Common myeloid progenitor, CD34-positive (primary cell): ENCODE measurements around the gene RRP1.

Source experiments
- CTCF ChIA-PET: fragments of 350-600 bp; sonication (Branson Sonifier 250); formaldehyde crosslinking; loops from one replicate; lab custom pipeline; 2021; ENCODE audit warnings: antibody characterized with exemption; lab: Charles Lee
- POLR2A ChIA-PET: fragments of 350-600 bp; sonication (Branson Sonifier 250); formaldehyde crosslinking; loops from one replicate; lab custom pipeline; 2021; ENCODE audit warnings: antibody characterized with exemption; lab: Charles Lee
- DNase-seq, 3 donors: peaks; one replicate each; pipeline versions ENCODE4 v3.0.0 to v3.0.0-alpha.2; 2013
- H3K27ac ChIP-seq, 2 experiments: 1 replicate in 1 of 2; 2 replicates in 1 of 2; pipeline ENCODE4 v1.7.0; 2013; ENCODE audit warnings: inconsistent platforms in 2 of 2, low read length in 2 of 2, mild to moderate bottlenecking in 2 of 2, low read depth in 1 of 2, moderate library complexity in 1 of 2; ENCODE audit not compliant: severe bottlenecking in 2 of 2, insufficient read depth in 1 of 2, poor library complexity in 1 of 2
- H3K27me3 ChIP-seq, 5 experiments: replicated peaks in 2 of 5; 1 replicate in 3 of 5; 2 replicates in 2 of 5; pipeline versions ENCODE4 v1.6.1 to v1.7.0; 2013; ENCODE audit warnings: low read length in 4 of 5, mild to moderate bottlenecking in 2 of 5, moderate library complexity in 2 of 5, inconsistent platforms in 1 of 5; ENCODE audit not compliant: insufficient read depth in 5 of 5, control insufficient read depth in 4 of 5
- H3K36me3 ChIP-seq, 4 experiments: 1 replicate in 2 of 4; 2 replicates in 2 of 4; pipeline versions ENCODE4 v1.6.1 to v1.7.0; 2013; ENCODE audit warnings: low read length in 3 of 4, control low read depth in 1 of 4, mild to moderate bottlenecking in 1 of 4; ENCODE audit not compliant: control insufficient read depth in 4 of 4, insufficient read depth in 4 of 4
- H3K4me1 ChIP-seq, 4 experiments: 1 replicate in 3 of 4; 2 replicates in 1 of 4; pipeline versions ENCODE4 v1.6.1 to v1.7.1; 2013; ENCODE audit warnings: low read length in 3 of 4, mild to moderate bottlenecking in 3 of 4, control low read depth in 1 of 4, inconsistent platforms in 1 of 4, moderate library complexity in 1 of 4; ENCODE audit not compliant: control insufficient read depth in 4 of 4, insufficient read depth in 4 of 4; ENCODE audit errors: control extremely low read depth in 1 of 4
- H3K4me3 ChIP-seq, 7 experiments: 1 replicate in 4 of 7; 2 replicates in 3 of 7; pipeline versions ENCODE4 v1.5.1 to v1.7.0; 2013; ENCODE audit warnings: mild to moderate bottlenecking in 7 of 7, low read length in 6 of 7, moderate library complexity in 6 of 7, inconsistent platforms in 2 of 7, low read depth in 2 of 7, control low read depth in 1 of 7; ENCODE audit not compliant: insufficient read depth in 4 of 7, control insufficient read depth in 1 of 7; ENCODE audit errors: extremely low read depth in 1 of 7
- H3K9me3 ChIP-seq, 5 experiments: 1 replicate in 4 of 5; 2 replicates in 1 of 5; pipeline versions ENCODE4 v1.6.1 to v1.7.1; 2013; ENCODE audit warnings: low read length in 4 of 5, mild to moderate bottlenecking in 2 of 5, inconsistent platforms in 1 of 5, low read depth in 1 of 5, moderate library complexity in 1 of 5; ENCODE audit not compliant: control insufficient read depth in 4 of 5, insufficient read depth in 2 of 5; ENCODE audit errors: control extremely low read depth in 1 of 5
- WGBS: methylation state at CpG from one replicate; pipeline ENCODE4 v1.1.5; 2013; ENCODE audit not compliant: insufficient coverage; 5-methylcytosine and 5-hydroxymethylcytosine counted together

The RRP1 gene

DNA sequence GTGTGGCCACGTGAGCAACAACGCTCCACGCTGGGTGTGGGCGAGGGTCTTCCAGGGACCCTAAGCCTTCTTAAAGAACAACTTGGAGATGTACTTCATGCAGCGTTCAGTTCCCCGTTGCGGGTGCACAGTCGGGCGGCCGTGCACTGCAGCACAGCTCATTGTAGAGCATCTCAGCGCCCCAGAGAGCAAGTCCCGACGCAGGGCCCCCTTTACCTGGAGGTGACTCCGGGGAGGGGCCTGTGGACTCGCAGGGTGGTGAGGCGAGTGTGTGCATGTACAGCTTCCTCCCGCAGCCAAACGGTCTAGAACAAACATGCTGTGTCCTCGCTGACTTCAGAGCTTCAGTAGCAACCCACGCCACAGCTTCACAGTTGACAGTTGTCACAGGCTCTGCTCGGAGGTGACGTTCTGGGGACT is 19.5 kb downstream of the RRP1 start:
- WGBS: 99% methylated on average over 19 of the region's 22 CpGs
- H3K9me3 ChIP-seq: no peaks in the 10 kb centered on the region
- H3K4me3 ChIP-seq: no peak overlapping the region
- H3K27me3 ChIP-seq: no peaks in the 10 kb centered on the region
- no peak for DNase-seq
- H3K4me1 ChIP-seq: peaks cover 0 to 38% (median 31%) of the 10 kb centered on the region in 4 experiments
- no peak overlapping the region for H3K27ac ChIP-seq
- ChIA-PET POLR2A (no interaction called here), CTCF (interaction anchor here (0.7 to 5.3 kb wide), 7 partner anchors 18 to 171 kb away, joined by 3 to 40 read pairs (median 3); no protein-coding TSS in a partner anchor)
- peaks cover 0 to 21% (median 7%) of the 10 kb centered on the region in 4 experiments for H3K36me3 ChIP-seq

- Histone ChIP-seq H3K4me1 (peaks cover 0 to 38% (median 31%) of the 10 kb centered on the region in 4 experiments), H3K36me3 (peaks cover 0 to 16% (median 2%) of the 10 kb centered on the region in 4 experiments), H3K27ac (no peak overlapping the region), H3K27me3 (no peaks in the 10 kb centered on the region), H3K9me3 (no peaks in the 10 kb centered on the region), H3K4me3 (no peak overlapping the region)
- ChIA-PET POLR2A (no interaction called here), CTCF (interaction anchor here (0.7 to 5.3 kb wide), 6 partner anchors 10 to 171 kb away, joined by 3 to 40 read pairs (median 6); no protein-coding TSS in a partner anchor)
- WGBS: 97% methylated on average over 16 of the region's 16 CpGs
- no peak for DNase-seq
Observed at GRCh38 chr21:43809346-43809799, 20.0 kb downstream of the RRP1 start.

DNA sequence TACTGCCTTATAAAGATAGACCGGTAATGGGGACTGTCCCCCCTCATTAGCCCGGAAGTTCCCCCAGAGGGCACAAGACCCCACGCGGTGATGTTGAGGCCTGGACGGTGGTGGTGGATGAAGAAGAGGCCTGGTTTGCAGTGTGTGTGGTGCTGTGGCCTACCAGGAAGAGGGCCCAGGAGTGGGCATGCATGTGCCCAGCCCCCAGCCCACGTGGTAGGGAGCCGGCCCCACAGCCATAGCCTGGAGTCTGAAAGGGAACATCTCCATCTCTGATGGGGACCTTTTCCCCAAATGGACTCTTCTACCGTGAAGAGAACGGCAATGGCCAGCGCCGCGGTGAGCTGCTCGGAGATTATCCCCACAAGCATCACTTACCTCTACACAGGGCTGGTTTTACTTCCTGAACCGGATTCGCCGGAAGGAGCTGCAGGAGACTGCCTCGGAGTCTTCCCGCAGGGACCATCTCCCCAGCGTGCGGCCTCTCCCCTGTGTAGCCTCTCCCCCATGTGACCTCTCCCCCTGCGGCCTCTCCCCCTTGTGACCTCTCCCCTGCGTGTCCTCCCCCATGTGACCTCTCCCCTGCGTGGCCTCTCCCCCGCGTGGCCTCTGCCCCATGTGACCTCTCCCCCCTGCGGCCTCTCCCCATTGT is 20.6 kb downstream of the RRP1 start:
- peaks cover 0 to 33% (median 26%) of the 10 kb centered on the region in 4 experiments for H3K4me1 ChIP-seq
- H3K36me3 ChIP-seq: peaks cover 0 to 12% (median 2%) of the 10 kb centered on the region in 4 experiments
- CTCF ChIA-PET: interaction anchor here (0.8 to 5.3 kb wide), 8 partner anchors 10 to 170 kb away, joined by 3 to 40 read pairs (median 6); no protein-coding TSS in a partner anchor
- DNase-seq: no peak
- no peaks in the 10 kb centered on the region for H3K9me3 ChIP-seq
- WGBS: 84% methylated on average over 21 of the region's 26 CpGs
- POLR2A ChIA-PET: interaction anchor here (0.5 to 1.0 kb wide), 2 partner anchors 10 to 63 kb away, joined by 3 to 5 read pairs; no protein-coding TSS in a partner anchor
- no peaks in the 10 kb centered on the region for H3K27me3 ChIP-seq
- H3K4me3 ChIP-seq: no peak overlapping the region
- no peak overlapping the region for H3K27ac ChIP-seq

DNA sequence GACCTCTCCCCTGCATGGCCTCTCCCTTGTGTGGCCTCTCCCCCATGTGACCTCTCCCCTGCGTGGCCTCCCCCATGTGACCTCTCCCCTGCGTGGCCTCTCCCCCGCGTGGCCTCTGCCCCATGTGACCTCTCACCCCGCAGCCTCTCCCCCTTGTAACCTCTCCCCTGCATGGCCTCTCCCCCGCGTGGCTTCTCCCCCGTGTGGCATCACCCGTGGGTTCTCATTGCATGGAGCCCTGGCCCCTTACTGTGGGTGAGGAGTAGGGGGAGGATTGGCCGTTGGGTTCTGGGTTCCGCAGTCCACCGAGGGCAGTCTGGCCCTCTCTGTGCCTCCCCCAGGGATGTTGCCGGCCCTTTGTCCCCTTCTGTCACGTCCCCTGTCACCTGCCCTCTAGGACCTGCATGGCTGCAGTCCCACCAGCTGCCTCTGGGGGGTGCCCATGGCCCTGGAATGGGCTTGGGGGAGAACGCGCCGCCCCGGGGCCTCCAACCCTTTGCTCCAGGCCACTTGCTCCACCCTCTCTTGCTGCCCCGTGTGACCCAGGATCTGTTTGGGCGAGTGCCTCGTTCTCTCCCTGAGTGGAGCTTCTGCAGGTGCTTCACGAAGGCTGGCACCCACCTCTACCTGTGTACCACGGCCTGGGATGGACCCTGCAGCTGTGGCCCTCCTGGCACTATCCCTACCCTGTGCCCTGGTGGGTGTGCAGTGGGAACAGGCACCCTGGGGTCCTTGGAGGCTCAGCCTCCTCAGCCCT is 21.3 kb downstream of the RRP1 start:
- ChIA-PET POLR2A (interaction anchor here (0.5 to 1.0 kb wide), 2 partner anchors 9 to 62 kb away, joined by 3 to 5 read pairs; no protein-coding TSS in a partner anchor), CTCF (interaction anchor here (0.7 to 5.3 kb wide), 16 partner anchors 9 to 170 kb away, joined by 3 to 40 read pairs (median 3); no protein-coding TSS in a partner anchor)
- Histone ChIP-seq H3K27ac (no peak overlapping the region), H3K9me3 (no peaks in the 10 kb centered on the region), H3K27me3 (no peaks in the 10 kb centered on the region), H3K36me3 (peaks cover 0 to 9% (median 2%) of the 10 kb centered on the region in 4 experiments), H3K4me3 (peak overlapping the region in 2 of 7 experiments; percentile 19 to 48), H3K4me1 (peaks cover 0 to 28% (median 19%) of the 10 kb centered on the region in 4 experiments)
- peak; percentile 70 to 82 (median 75) for DNase-seq
- 10% methylated on average over 14 of the region's 23 CpGs for WGBS

GRCh38 chr21:43811262-43812105 is 22.1 kb downstream of the RRP1 start:
- WGBS: 88% methylated on average over 24 of the region's 24 CpGs
- H3K4me3 ChIP-seq: peak overlapping the region in 1 of 7 experiments; percentile 48
- H3K4me1 ChIP-seq: peaks cover 0 to 24% (median 13%) of the 10 kb centered on the region in 4 experiments
- ChIA-PET POLR2A (interaction anchor here (1.0 kb wide), 1 partner anchor 62 kb away, joined by 5 read pairs; no protein-coding TSS in a partner anchor), CTCF (interaction anchor here (0.7 to 5.3 kb wide), 16 partner anchors 8 to 169 kb away, joined by 3 to 40 read pairs (median 4); no protein-coding TSS in a partner anchor)
- no peak for DNase-seq
- no peak overlapping the region for H3K27ac ChIP-seq
- H3K36me3 ChIP-seq: peaks cover 0 to 4% (median 2%) of the 10 kb centered on the region in 4 experiments
- H3K27me3 ChIP-seq: no peaks in the 10 kb centered on the region
- H3K9me3 ChIP-seq: no peaks in the 10 kb centered on the region

- 73% methylated on average over 24 of the region's 27 CpGs for WGBS
- H3K9me3 ChIP-seq: no peaks in the 10 kb centered on the region
- DNase-seq: no peak
- H3K36me3 ChIP-seq: peaks cover 0 to 4% (median 0%) of the 10 kb centered on the region in 4 experiments
- peaks cover 0 to 23% (median 11%) of the 10 kb centered on the region in 4 experiments for H3K4me1 ChIP-seq
- no peak overlapping the region for H3K4me3 ChIP-seq
- H3K27me3 ChIP-seq: no peaks in the 10 kb centered on the region
- no peak overlapping the region for H3K27ac ChIP-seq
- CTCF ChIA-PET: interaction anchor here (1.0 to 5.3 kb wide), 9 partner anchors 8 to 164 kb away, joined by 3 to 40 read pairs (median 8); no protein-coding TSS in a partner anchor
- POLR2A ChIA-PET: no interaction called here
Observed at GRCh38 chr21:43812139-43812821, 22.9 kb downstream of the RRP1 start.
